Upper lobe of left lung (tissue), 4 donors: ENCODE results near the gene GMDS.

ENCODE experiments used
- EP300 ChIP-seq, 4 donors: sonication (generic); formaldehyde crosslinking; IDR thresholded peaks; one replicate each; pipeline ENCODE4 v1.5.1; 2017; ENCODE audit warnings: antibody characterized with exemption in 4 of 4, control low read depth in 2 of 4
- POLR2A ChIP-seq, 4 donors: fragments of 450-650 bp; IDR thresholded peaks; one replicate each; pipeline ENCODE4 v1.5.1; 2016 to 2017; ENCODE audit warnings: antibody characterized with exemption in 4 of 4, mild to moderate bottlenecking in 2 of 4
- TF ChIP-seq, protein P1 (sequence below), 6 experiments: fragments of 450-650 bp in 4 of 6; fragments of 200-600 bp in 2 of 6; sonication (generic) in 2 of 6; IDR thresholded peaks; one replicate each; pipeline ENCODE4 v1.5.1; 2016 to 2019; ENCODE audit warnings: antibody characterized with exemption in 6 of 6

DNA sequence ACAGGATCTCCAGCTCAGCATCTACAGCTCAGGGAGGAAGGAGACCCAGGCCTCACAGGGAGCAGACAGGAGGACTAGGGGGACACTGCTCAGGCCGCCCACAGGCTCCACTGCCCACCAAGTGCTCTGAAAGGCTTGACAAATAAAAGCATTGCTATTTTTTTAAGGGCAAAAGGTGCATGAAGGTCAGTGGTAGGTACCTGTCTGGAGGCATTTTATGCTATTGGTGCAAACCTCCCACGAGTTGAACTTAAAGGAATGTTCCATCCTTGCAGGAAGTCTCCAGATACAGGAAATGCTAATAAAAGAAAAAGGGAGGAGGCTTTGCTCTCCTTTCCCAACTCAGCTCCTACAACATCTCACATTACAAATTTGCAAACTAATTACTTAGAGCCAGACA lies 407.6 kb downstream of the GMDS start:
- TF ChIP-seq EP300 (IDR thresholded peaks at IDR 0.05), result no peak
- TF ChIP-seq, protein P1, sequence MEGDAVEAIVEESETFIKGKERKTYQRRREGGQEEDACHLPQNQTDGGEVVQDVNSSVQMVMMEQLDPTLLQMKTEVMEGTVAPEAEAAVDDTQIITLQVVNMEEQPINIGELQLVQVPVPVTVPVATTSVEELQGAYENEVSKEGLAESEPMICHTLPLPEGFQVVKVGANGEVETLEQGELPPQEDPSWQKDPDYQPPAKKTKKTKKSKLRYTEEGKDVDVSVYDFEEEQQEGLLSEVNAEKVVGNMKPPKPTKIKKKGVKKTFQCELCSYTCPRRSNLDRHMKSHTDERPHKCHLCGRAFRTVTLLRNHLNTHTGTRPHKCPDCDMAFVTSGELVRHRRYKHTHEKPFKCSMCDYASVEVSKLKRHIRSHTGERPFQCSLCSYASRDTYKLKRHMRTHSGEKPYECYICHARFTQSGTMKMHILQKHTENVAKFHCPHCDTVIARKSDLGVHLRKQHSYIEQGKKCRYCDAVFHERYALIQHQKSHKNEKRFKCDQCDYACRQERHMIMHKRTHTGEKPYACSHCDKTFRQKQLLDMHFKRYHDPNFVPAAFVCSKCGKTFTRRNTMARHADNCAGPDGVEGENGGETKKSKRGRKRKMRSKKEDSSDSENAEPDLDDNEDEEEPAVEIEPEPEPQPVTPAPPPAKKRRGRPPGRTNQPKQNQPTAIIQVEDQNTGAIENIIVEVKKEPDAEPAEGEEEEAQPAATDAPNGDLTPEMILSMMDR (IDR thresholded peaks at IDR 0.05), result no peak
- TF ChIP-seq POLR2A (IDR thresholded peaks at IDR 0.05), result no peak
